HG02759 (cell line): ENCODE results near the gene ZNF658.
"Not testable (repeated sequence)": the region's sequence is repeated elsewhere in the genome, so short reads cannot be mapped to it uniquely, and the experiment has no call there.

Source experiments
- ATAC-seq: cut with Tn5 transposase; IDR thresholded peaks from one replicate; pipeline ENCODE4 v1.9.1; 2021; ENCODE audit warnings: mild to moderate bottlenecking, moderate library complexity; ENCODE audit not compliant: unreplicated experiment

ZNF658 gene

GRCh38 chr9:66900490-66901131 lies at the start of gene ZNF658:
TSS of gene ZNF658 (plus strand) at chr9:66900725. CDS start at chr9:66903562, 2,837 bp downstream.
- peak; percentile 97 for ATAC-seq

- not testable (repeated sequence) for ATAC-seq
Observed at GRCh38 chr9:66861732-66862131, 38.8 kb upstream of the ZNF658 start.

GRCh38 chr9:66868660-66869059 lies 31.9 kb upstream of the ZNF658 start:
- ATAC-seq: not testable (repeated sequence)

- peak; percentile 63 for ATAC-seq
Observed at GRCh38 chr9:66880605-66881004, 19.9 kb upstream of the ZNF658 start.

GRCh38 chr9:66881847-66882246 lies 18.7 kb upstream of the ZNF658 start:
- not testable (repeated sequence) for ATAC-seq

GRCh38 chr9:66890334-66890733 lies 10.2 kb upstream of the ZNF658 start:
- peak; percentile 84 for ATAC-seq

GRCh38 chr9:66901141-66901540 lies 616 bp downstream of the ZNF658 start:
- peak; percentile 20 for ATAC-seq

GRCh38 chr9:66909560-66909959 lies 9.0 kb downstream of the ZNF658 start:
- not testable (repeated sequence) for ATAC-seq

GRCh38 chr9:66920072-66920471 lies 19.5 kb downstream of the ZNF658 start:
- not testable (repeated sequence) for ATAC-seq

- not testable (repeated sequence) for ATAC-seq
Observed at GRCh38 chr9:66936194-66936870, 35.8 kb downstream of the ZNF658 start.

- not testable (repeated sequence) for ATAC-seq
Observed at GRCh38 chr9:66937662-66938061, 37.1 kb downstream of the ZNF658 start.

GRCh38 chr9:66938322-66938721 lies 37.8 kb downstream of the ZNF658 start:
- not testable (repeated sequence) for ATAC-seq

- ATAC-seq: not testable (repeated sequence)
Observed at GRCh38 chr9:66939878-66940830, 39.6 kb downstream of the ZNF658 start.

GRCh38 chr9:66942400-66943155 lies 42.1 kb downstream of the ZNF658 start:
- ATAC-seq: not testable (repeated sequence)

- not testable (repeated sequence) for ATAC-seq
Observed at GRCh38 chr9:66952576-66952975, 52.1 kb downstream of the ZNF658 start.
